ENCODE measurements around the gene RNF214. TPM values are rescaled to one million over a fixed set of nuclear protein-coding genes. Genes with fewer than 3 reads are reported as not detected.
A peak's percentile ranks its signal among the peaks of the same experiment; 100 is the strongest.

The RNF214 gene
- total and polyA plus RNA-seq, 10 of the 15 experiments (the other 5 are each of a cell fraction or from before 2014, with no cell fraction given), result 4.8 to 16.8 (median 10.5) TPM

- no peak for TF ChIP-seq RBBP5 (conservative IDR thresholded peaks at IDR 0.05)
- peak; percentile 91 for TF ChIP-seq GATAD2B (conservative IDR thresholded peaks at IDR 0.05; ENCODE audit: low read depth)
- TF ChIP-seq FOXK2 (IDR thresholded peaks at IDR 0.05), result 0 out of 2 replicates have a peak, but pooled peaks have one; percentile 57
- peak; percentile 58 for TF ChIP-seq RELA (IDR thresholded peaks at IDR 0.05; ENCODE audit: borderline replicate concordance, partially characterized antibody)
- TF ChIP-seq HDGF (IDR thresholded peaks at IDR 0.05), result 0 out of 2 replicates have a peak, but pooled peaks have one; percentile 26
- TF ChIP-seq STAT3 (IDR thresholded peaks at IDR 0.05; ENCODE audit: low read depth, low read length), result no peak
- no peak for TF ChIP-seq PML (IDR thresholded peaks at IDR 0.05; ENCODE audit: low read length)
- peak; percentile 73; the same call in 1 of the 2 replicates for TF ChIP-seq JUND (IDR thresholded peaks at IDR 0.05; ENCODE audit: low read depth, low read length)
- peak; percentile 67 for TF ChIP-seq YY1 (IDR thresholded peaks at IDR 0.05; ENCODE audit: low read depth, low read length)
- no peak for TF ChIP-seq CEBPB (IDR thresholded peaks at IDR 0.05; ENCODE audit: borderline replicate concordance in 1 of 2, low read depth in 2 of 2, low read length in 2 of 2)
- TF ChIP-seq SPI1 (IDR thresholded peaks at IDR 0.05; ENCODE audit: borderline replicate concordance, insufficient read depth, low read depth, low read length), result peak; percentile 55; the same call in 1 of the 2 replicates
- no peak for TF ChIP-seq ZNF622 (IDR thresholded peaks at IDR 0.05)
- TF ChIP-seq SUZ12 (IDR thresholded peaks at IDR 0.05; ENCODE audit: unreplicated experiment), result no peak
- peak; percentile 79 for TF ChIP-seq KLF5 (IDR thresholded peaks at IDR 0.05; ENCODE audit: partially characterized antibody)
- peak; percentile 78 for TF ChIP-seq TCF12 (IDR thresholded peaks at IDR 0.05; ENCODE audit: low read depth, low read length)
- TF ChIP-seq MTA3 (IDR thresholded peaks at IDR 0.05; ENCODE audit: borderline replicate concordance, low read length), result no peak
- TF ChIP-seq MXI1 (IDR thresholded peaks at IDR 0.05; ENCODE audit: low read depth, low read length), result peak; percentile 63
- peak; percentile 77 to 88 (median 85); a peak in 5 of 6 replicates for TF ChIP-seq CTCF (IDR thresholded peaks at IDR 0.05 in 2 of 3, conservative IDR thresholded peaks at IDR 0.05 in 1 of 3; ENCODE audit: control insufficient read depth in 2 of 3, extremely low read depth in 1 of 3, insufficient read depth in 1 of 3, low read depth in 3 of 3, low read length in 3 of 3)
- peak; percentile 76 for TF ChIP-seq BACH1 (IDR thresholded peaks at IDR 0.05; ENCODE audit: borderline replicate concordance)
- TF ChIP-seq, protein P1, sequence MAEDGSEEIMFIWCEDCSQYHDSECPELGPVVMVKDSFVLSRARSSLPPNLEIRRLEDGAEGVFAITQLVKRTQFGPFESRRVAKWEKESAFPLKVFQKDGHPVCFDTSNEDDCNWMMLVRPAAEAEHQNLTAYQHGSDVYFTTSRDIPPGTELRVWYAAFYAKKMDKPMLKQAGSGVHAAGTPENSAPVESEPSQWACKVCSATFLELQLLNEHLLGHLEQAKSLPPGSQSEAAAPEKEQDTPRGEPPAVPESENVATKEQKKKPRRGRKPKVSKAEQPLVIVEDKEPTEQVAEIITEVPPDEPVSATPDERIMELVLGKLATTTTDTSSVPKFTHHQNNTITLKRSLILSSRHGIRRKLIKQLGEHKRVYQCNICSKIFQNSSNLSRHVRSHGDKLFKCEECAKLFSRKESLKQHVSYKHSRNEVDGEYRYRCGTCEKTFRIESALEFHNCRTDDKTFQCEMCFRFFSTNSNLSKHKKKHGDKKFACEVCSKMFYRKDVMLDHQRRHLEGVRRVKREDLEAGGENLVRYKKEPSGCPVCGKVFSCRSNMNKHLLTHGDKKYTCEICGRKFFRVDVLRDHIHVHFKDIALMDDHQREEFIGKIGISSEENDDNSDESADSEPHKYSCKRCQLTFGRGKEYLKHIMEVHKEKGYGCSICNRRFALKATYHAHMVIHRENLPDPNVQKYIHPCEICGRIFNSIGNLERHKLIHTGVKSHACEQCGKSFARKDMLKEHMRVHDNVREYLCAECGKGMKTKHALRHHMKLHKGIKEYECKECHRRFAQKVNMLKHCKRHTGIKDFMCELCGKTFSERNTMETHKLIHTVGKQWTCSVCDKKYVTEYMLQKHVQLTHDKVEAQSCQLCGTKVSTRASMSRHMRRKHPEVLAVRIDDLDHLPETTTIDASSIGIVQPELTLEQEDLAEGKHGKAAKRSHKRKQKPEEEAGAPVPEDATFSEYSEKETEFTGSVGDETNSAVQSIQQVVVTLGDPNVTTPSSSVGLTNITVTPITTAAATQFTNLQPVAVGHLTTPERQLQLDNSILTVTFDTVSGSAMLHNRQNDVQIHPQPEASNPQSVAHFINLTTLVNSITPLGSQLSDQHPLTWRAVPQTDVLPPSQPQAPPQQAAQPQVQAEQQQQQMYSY (CRISPR knock-in tag; IDR thresholded peaks at IDR 0.05), result no peak
- no peak for TF ChIP-seq NRF1 (conservative IDR thresholded peaks at IDR 0.05; ENCODE audit: low read depth, low read length)
These were observed at the start of gene RNF214 (continued) for GRCh38 chr11:117232092-117232878.
